ENCODE results near the gene PPP3R1. TPM values are rescaled to one million over a fixed set of nuclear protein-coding genes. Genes with fewer than 3 reads are reported as not detected.

PPP3R1 gene
- total and polyA plus RNA-seq, 7 donors, result 19.2 to 69.4 (median 45.7) TPM

- Histone ChIP-seq H3K27ac (peak overlapping the region; percentile 24), H3K9me3 (no peaks in the 10 kb centered on the region), H3K4me1 (peaks cover 85% of the 10 kb centered on the region), H3K4me3 (no peak overlapping the region), H3K36me3 (ENCODE audit: insufficient read depth in 1 of 2, low read depth in 1 of 2) (no peaks in the 10 kb centered on the region), H3K27me3 (ENCODE audit: insufficient read depth in 3 of 3, low read length in 2 of 3) (no peaks in the 10 kb centered on the region)
- 54 to 66% (median 62%) methylated on average over 4 of the region's 4 CpGs for WGBS, 3 donors
- intact Hi-C loops (cut with DNase I), result no loop called here
- ATAC-seq, result no peak
- no peak for TF ChIP-seq CTCF (IDR thresholded peaks at IDR 0.05)
- DNase-seq, result no peak
These were observed 16.1 kb downstream of the PPP3R1 start for GRCh38 chr2:68236103-68236734.

GRCh38 chr2:68235090-68235489 lies 17.2 kb downstream of the PPP3R1 start:
- TF ChIP-seq CTCF (IDR thresholded peaks at IDR 0.05), result no peak
- no peaks in the 10 kb centered on the region for H3K9me3 ChIP-seq
- 91 to 100% (median 96%) methylated on average over 1 of the region's 1 CpG for whole genome bisulfite sequencing, 3 donors
- H3K27ac ChIP-seq, result no peak overlapping the region
- H3K27me3 ChIP-seq (ENCODE audit: insufficient read depth in 3 of 3, low read length in 2 of 3), result no peaks in the 10 kb centered on the region
- intact Hi-C loops (cut with DNase I), result no loop called here
- no peak for ATAC-seq
- H3K36me3 ChIP-seq (ENCODE audit: insufficient read depth in 1 of 2, low read depth in 1 of 2), result no peaks in the 10 kb centered on the region
- H3K4me1 ChIP-seq, result peaks cover 84% of the 10 kb centered on the region
- no peak overlapping the region for H3K4me3 ChIP-seq
- no peak for DNase-seq

GRCh38 chr2:68234405-68234804 lies 17.9 kb downstream of the PPP3R1 start:
- intact Hi-C loops (cut with DNase I), result no loop called here
- ATAC-seq (no peak), DNase-seq (no peak)
- Histone ChIP-seq H3K27ac (no peak overlapping the region), H3K9me3 (no peaks in the 10 kb centered on the region), H3K4me1 (peaks cover 78% of the 10 kb centered on the region), H3K27me3 (ENCODE audit: insufficient read depth in 3 of 3, low read length in 2 of 3) (no peaks in the 10 kb centered on the region), H3K4me3 (no peak overlapping the region), H3K36me3 (ENCODE audit: insufficient read depth in 1 of 2, low read depth in 1 of 2) (no peaks in the 10 kb centered on the region)
- TF ChIP-seq CTCF (IDR thresholded peaks at IDR 0.05), result no peak
- 79 to 87% (median 83%) methylated on average over 4 of the region's 4 CpGs for WGBS, 3 donors

GRCh38 chr2:68231061-68231372 lies 21.3 kb downstream of the PPP3R1 start:
- no peak for TF ChIP-seq CTCF (IDR thresholded peaks at IDR 0.05)
- Histone ChIP-seq H3K9me3 (no peaks in the 10 kb centered on the region), H3K4me1 (peaks cover 66% of the 10 kb centered on the region), H3K27ac (peak overlapping the region; percentile 58), H3K4me3 (peak overlapping the region; percentile 13), H3K27me3 (ENCODE audit: insufficient read depth in 3 of 3, low read length in 2 of 3) (no peaks in the 10 kb centered on the region), H3K36me3 (ENCODE audit: insufficient read depth in 1 of 2, low read depth in 1 of 2) (no peaks in the 10 kb centered on the region)
- intact Hi-C loops (cut with DNase I), result no loop called here
- WGBS, 3 donors, result 0 to 11% (median 5%) methylated on average over 1 of the region's 1 CpG
- DNase-seq (no peak), ATAC-seq (peak in 2 of 4 donors; percentile 55 to 85)

All from psoas muscle (tissue), 8 donors.